IPS-15b (cell line): ENCODE measurements around the gene TLR2.

Source experiments
- H3K27me3 ChIP-seq: one replicate; pipeline ENCODE4 v1.6.1; 2013; ENCODE audit warnings: low read length; ENCODE audit not compliant: control insufficient read depth, insufficient read depth
- H3K36me3 ChIP-seq: one replicate; pipeline ENCODE4 v1.6.1; 2013; ENCODE audit warnings: low read length; ENCODE audit not compliant: control insufficient read depth, insufficient read depth
- H3K4me1 ChIP-seq: one replicate; pipeline ENCODE4 v1.6.1; 2013; ENCODE audit warnings: mild to moderate bottlenecking, low read length; ENCODE audit not compliant: control insufficient read depth, insufficient read depth
- H3K4me3 ChIP-seq: one replicate; pipeline ENCODE4 v1.5.1; 2013; ENCODE audit warnings: low read depth, low read length
- H3K9ac ChIP-seq: one replicate; pipeline ENCODE4 v1.6.1; 2013; ENCODE audit warnings: low read depth, mild to moderate bottlenecking, low read length
- H3K9me3 ChIP-seq: one replicate; pipeline ENCODE4 v1.6.1; 2013; ENCODE audit warnings: mild to moderate bottlenecking, low read length; ENCODE audit not compliant: control insufficient read depth, insufficient read depth

Gene TLR2

GRCh38 chr4:153747406-153747955 lies 63.4 kb downstream of the TLR2 start:
- H3K9me3 ChIP-seq, result no peaks in the 10 kb centered on the region
- H3K9ac ChIP-seq, result no peak overlapping the region
- H3K36me3 ChIP-seq, result no peaks in the 10 kb centered on the region
- no peaks in the 10 kb centered on the region for H3K4me1 ChIP-seq
- H3K4me3 ChIP-seq, result no peak overlapping the region
- H3K27me3 ChIP-seq, result no peaks in the 10 kb centered on the region

GRCh38 chr4:153748378-153748777 lies 64.3 kb downstream of the TLR2 start:
- H3K27me3 ChIP-seq, result no peaks in the 10 kb centered on the region
- H3K9ac ChIP-seq, result no peak overlapping the region
- H3K4me3 ChIP-seq, result no peak overlapping the region
- H3K9me3 ChIP-seq, result no peaks in the 10 kb centered on the region
- H3K4me1 ChIP-seq, result no peaks in the 10 kb centered on the region
- no peaks in the 10 kb centered on the region for H3K36me3 ChIP-seq

- H3K27me3 ChIP-seq, result no peaks in the 10 kb centered on the region
- no peak overlapping the region for H3K9ac ChIP-seq
- no peaks in the 10 kb centered on the region for H3K4me1 ChIP-seq
- H3K4me3 ChIP-seq, result no peak overlapping the region
- H3K9me3 ChIP-seq, result no peaks in the 10 kb centered on the region
- H3K36me3 ChIP-seq, result no peaks in the 10 kb centered on the region
These were observed 66.2 kb downstream of the TLR2 start for GRCh38 chr4:153750197-153750817.

GRCh38 chr4:153755186-153755585 lies 71.1 kb downstream of the TLR2 start:
- Histone ChIP-seq H3K4me1 (peaks cover 21% of the 10 kb centered on the region), H3K9ac (no peak overlapping the region), H3K36me3 (no peaks in the 10 kb centered on the region), H3K9me3 (no peaks in the 10 kb centered on the region), H3K4me3 (no peak overlapping the region), H3K27me3 (peaks cover 7% of the 10 kb centered on the region)
